ENCODE measurements around the gene TMEM147. TPM values are rescaled to one million over a fixed set of nuclear protein-coding genes. Genes with fewer than 3 reads are reported as not detected.

Gene TMEM147
- total RNA-seq, 8 experiments from 2014 or later = 70.4 to 130 (median 89.3) TPM

DNA sequence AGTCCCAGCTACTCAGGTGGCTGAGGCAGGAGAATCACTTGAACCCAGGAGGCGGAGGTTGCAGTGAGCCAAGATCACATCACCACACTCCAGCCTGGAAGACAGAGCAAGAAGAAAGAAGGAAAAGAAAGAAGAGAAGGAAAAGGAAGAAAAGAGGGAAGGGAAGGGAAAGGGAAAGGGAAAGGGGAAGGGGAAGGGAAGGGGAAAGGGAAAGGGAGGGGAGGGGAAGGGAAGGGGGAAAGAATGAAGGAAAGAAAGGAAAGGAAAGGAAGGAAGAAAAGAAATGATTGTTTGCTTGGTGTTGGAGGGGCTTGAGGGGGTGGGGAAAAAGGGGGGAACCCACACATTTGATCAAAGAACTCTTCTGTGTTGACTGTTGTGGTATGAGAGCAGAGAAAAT, 50.5 kb downstream of the TMEM147 start:
- 20 to 100% (median 73%) methylated on average over 1 of the region's 1 CpG; no CpG with 5 or more reads in 4 of the 10 experiments for WGBS, 10 experiments
- in situ Hi-C loops (cut with MboI; ENCODE audit: low pct_unique_long_range_greater_than_20kb in 2 of 9, low sequenced_read_pairs in 9 of 9, unreplicated experiment in 9 of 9) = no loop called here
- no peak for ATAC-seq (replicated peaks in 6 of 8)
- no peaks in the 10 kb centered on the region for H3K4me1 ChIP-seq (replicated peaks in 1 of 2)
- H3K27ac ChIP-seq = no peak overlapping the region
- H3K4me3 ChIP-seq = no peak overlapping the region

- peak in 1 of 8 experiments; percentile 78 for ATAC-seq (replicated peaks in 6 of 8)
- Histone ChIP-seq H3K27ac (no peak overlapping the region), H3K4me1 (replicated peaks in 1 of 2) (no peaks in the 10 kb centered on the region), H3K4me3 (no peak overlapping the region)
- 18 to 68% (median 46%) methylated on average over 1 to 3 of the region's 4 CpGs; no CpG with 5 or more reads in 3 of the 10 experiments for WGBS, 10 experiments
- in situ Hi-C loops (cut with MboI; ENCODE audit: low pct_unique_long_range_greater_than_20kb in 2 of 9, low sequenced_read_pairs in 9 of 9, unreplicated experiment in 9 of 9) = no loop called here
Observed at GRCh38 chr19:35596366-35596999, 51.1 kb downstream of the TMEM147 start.

Other genes with a start within 250 kb of the TMEM147 start
- gene CD22, start 216.4 kb upstream of the TMEM147 start, total RNA-seq = 1 to 10 TPM in 3 of 8 experiments, under 1 TPM in 3, not detected in 2; 0.27 to 1.8 (median 0.93) TPM
- gene FFAR1, start 197.7 kb upstream of the TMEM147 start, total RNA-seq = under 1 TPM in 4 of 8 experiments, not detected in 4; 0.08 to 0.43 (median 0.10) TPM
- under 1 TPM in 2 of 8 experiments, not detected in 6; 0.31 to 0.52 TPM for gene FFAR3, start 187.2 kb upstream of the TMEM147 start, total RNA-seq
- gene GPR42, start 174.6 kb upstream of the TMEM147 start, total RNA-seq = under 1 TPM in 3 of 8 experiments, not detected in 5; 0.08 to 0.33 (median 0.15) TPM
- under 1 TPM in 4 of 8 experiments, not detected in 4; 0.13 to 0.52 (median 0.14) TPM for gene FFAR2, start 97.4 kb upstream of the TMEM147 start, total RNA-seq
- not detected for gene KRTDAP, start 55.2 kb upstream of the TMEM147 start, total RNA-seq
- 10 to 100 TPM in 2 of 8 experiments, 1 to 10 TPM in 3, under 1 TPM in 2, not detected in 1; 0.14 to 49.2 (median 3.1) TPM for gene DMKN, start 32.0 kb upstream of the TMEM147 start, total RNA-seq
- gene SBSN, start 17.3 kb upstream of the TMEM147 start, total RNA-seq = 1 to 10 TPM in 2 of 8 experiments, under 1 TPM in 6; 0.11 to 3.5 (median 0.41) TPM
- gene GAPDHS, start 12.2 kb upstream of the TMEM147 start, total RNA-seq = not detected
- under 1 TPM in 5 of 8 experiments, not detected in 3; 0.05 to 0.25 (median 0.11) TPM for gene ATP4A, start 18.0 kb downstream of the TMEM147 start, total RNA-seq
- under 1 TPM in 1 of 8 experiments, not detected in 7; 0.66 TPM for gene PMIS2, start 40.5 kb downstream of the TMEM147 start, total RNA-seq
- 10 to 100 TPM in 3 of 8 experiments, 1 to 10 TPM in 5; 2.7 to 14.3 (median 9.4) TPM for gene HAUS5, start 67.1 kb downstream of the TMEM147 start, total RNA-seq
- gene RBM42, start 83.4 kb downstream of the TMEM147 start, total RNA-seq = 10 to 100 TPM; 33.4 to 71.7 (median 51.1) TPM
- 1 to 10 TPM in 5 of 8 experiments, under 1 TPM in 3; 0.50 to 3.2 (median 1.4) TPM for gene ETV2, start 96.1 kb downstream of the TMEM147 start, total RNA-seq
- gene COX6B1, start 102.7 kb downstream of the TMEM147 start, total RNA-seq = 100 to 1,000 TPM; 721 to 998 (median 791) TPM
- under 1 TPM in 1 of 8 experiments, not detected in 7; 0.38 TPM for gene UPK1A, start 120.9 kb downstream of the TMEM147 start, total RNA-seq
- 10 to 100 TPM in 1 of 8 experiments, 1 to 10 TPM in 4, under 1 TPM in 3; 0.43 to 34.3 (median 2.2) TPM for gene ZBTB32, start 158.9 kb downstream of the TMEM147 start, total RNA-seq
- 10 to 100 TPM in 4 of 8 experiments, 1 to 10 TPM in 4; 6.1 to 28.4 (median 11.0) TPM for gene KMT2B, start 172.4 kb downstream of the TMEM147 start, total RNA-seq
- gene IGFLR1, start 196.8 kb downstream of the TMEM147 start, total RNA-seq = 1 to 10 TPM; 1.8 to 6.4 (median 4.3) TPM
- 10 to 100 TPM; 14.0 to 33.1 (median 18.9) TPM for gene U2AF1L4, start 199.8 kb downstream of the TMEM147 start, total RNA-seq
- 100 to 1,000 TPM in 2 of 8 experiments, 10 to 100 TPM in 6; 56.4 to 142 (median 84.7) TPM for gene PSENEN, start 200.0 kb downstream of the TMEM147 start, total RNA-seq
- gene LIN37, start 202.9 kb downstream of the TMEM147 start, total RNA-seq = 10 to 100 TPM; 12.6 to 32.0 (median 19.9) TPM
- 1 to 10 TPM in 2 of 8 experiments, under 1 TPM in 6; 0.14 to 1.8 (median 0.68) TPM for gene HSPB6, start 211.4 kb downstream of the TMEM147 start, total RNA-seq
- 10 to 100 TPM in 5 of 8 experiments, 1 to 10 TPM in 3; 3.1 to 19.9 (median 12.7) TPM for gene PROSER3, start 212.6 kb downstream of the TMEM147 start, total RNA-seq
- 10 to 100 TPM in 5 of 8 experiments, 1 to 10 TPM in 2, under 1 TPM in 1; 0.51 to 33.1 (median 16.1) TPM for gene ARHGAP33, start 229.9 kb downstream of the TMEM147 start, total RNA-seq

All from motor neuron (in vitro differentiated cells).